ENCODE measurements around the gene ZNF444. TPM values are rescaled to one million over a fixed set of nuclear protein-coding genes. Genes with fewer than 3 reads are reported as not detected.

ZNF444 gene
- total and polyA plus RNA-seq, 4 donors: 27.8 to 55.5 (median 41.6) TPM

GRCh38 chr19:56130006-56130405, 11.1 kb upstream of the ZNF444 start:
- DNase-seq: peak; percentile 73 to 93 (median 90)
- H3K27ac ChIP-seq (ENCODE audit: low read depth in 1 of 2, low read length in 1 of 2): no peak overlapping the region
- no peak overlapping the region for H3K4me3 ChIP-seq
- 75 to 87% methylated on average over 7 of the region's 7 CpGs for WGBS, 2 donors
- H3K9me3 ChIP-seq (ENCODE audit: control insufficient read depth in 4 of 4, insufficient read depth in 3 of 4, low read length in 3 of 4): peaks cover 0 to 3% (median 0%) of the 10 kb centered on the region in 4 donors
- no peak for TF ChIP-seq CTCF (IDR thresholded peaks at IDR 0.05; ENCODE audit: control extremely low read depth, extremely low read depth)
- no peaks in the 10 kb centered on the region for H3K27me3 ChIP-seq (ENCODE audit: control insufficient read depth in 3 of 3, insufficient read depth in 3 of 3, low read length in 2 of 3)
- no peak for ATAC-seq (ENCODE audit: insufficient read depth, low FRiP score)
- no peaks in the 10 kb centered on the region for H3K36me3 ChIP-seq (ENCODE audit: control insufficient read depth in 4 of 4, insufficient read depth in 4 of 4, low read length in 4 of 4)
- peak overlapping the region in 1 of 2 donors; percentile 23 for H3K9ac ChIP-seq (ENCODE audit: insufficient read depth in 1 of 2, low read length in 2 of 2)
- peaks cover 0 to 35% (median 8%) of the 10 kb centered on the region in 5 donors for H3K4me1 ChIP-seq (ENCODE audit: control insufficient read depth in 5 of 5, insufficient read depth in 5 of 5, low read length in 5 of 5)

- Histone ChIP-seq H3K27me3 (ENCODE audit: control insufficient read depth in 3 of 3, insufficient read depth in 3 of 3, low read length in 2 of 3) (no peaks in the 10 kb centered on the region), H3K9ac (ENCODE audit: insufficient read depth in 1 of 2, low read length in 2 of 2) (no peak overlapping the region), H3K4me1 (ENCODE audit: control insufficient read depth in 5 of 5, insufficient read depth in 5 of 5, low read length in 5 of 5) (peaks cover 0 to 29% (median 6%) of the 10 kb centered on the region in 5 donors), H3K36me3 (ENCODE audit: control insufficient read depth in 4 of 4, insufficient read depth in 4 of 4, low read length in 4 of 4) (no peaks in the 10 kb centered on the region), H3K27ac (ENCODE audit: low read depth in 1 of 2, low read length in 1 of 2) (peak overlapping the region in 1 of 2 donors; percentile 77), H3K9me3 (ENCODE audit: control insufficient read depth in 4 of 4, insufficient read depth in 3 of 4, low read length in 3 of 4) (peaks cover 0 to 3% (median 0%) of the 10 kb centered on the region in 4 donors), H3K4me3 (no peak overlapping the region)
- DNase-seq (no peak), ATAC-seq (ENCODE audit: insufficient read depth, low FRiP score) (no peak)
- TF ChIP-seq CTCF (IDR thresholded peaks at IDR 0.05; ENCODE audit: control extremely low read depth, extremely low read depth): no peak
- WGBS, 2 donors: 47 to 63% methylated on average over 8 of the region's 8 CpGs
These were observed 9.4 kb upstream of the ZNF444 start for GRCh38 chr19:56131651-56132050.

- Histone ChIP-seq H3K4me1 (ENCODE audit: control insufficient read depth in 5 of 5, insufficient read depth in 5 of 5, low read length in 5 of 5) (peaks cover 0 to 29% (median 6%) of the 10 kb centered on the region in 5 donors), H3K27ac (ENCODE audit: low read depth in 1 of 2, low read length in 1 of 2) (peak overlapping the region in 1 of 2 donors; percentile 77), H3K36me3 (ENCODE audit: control insufficient read depth in 4 of 4, insufficient read depth in 4 of 4, low read length in 4 of 4) (no peaks in the 10 kb centered on the region), H3K9me3 (ENCODE audit: control insufficient read depth in 4 of 4, insufficient read depth in 3 of 4, low read length in 3 of 4) (no peaks in the 10 kb centered on the region), H3K9ac (ENCODE audit: insufficient read depth in 1 of 2, low read length in 2 of 2) (peak overlapping the region in 1 of 2 donors; percentile 72), H3K27me3 (ENCODE audit: control insufficient read depth in 3 of 3, insufficient read depth in 3 of 3, low read length in 2 of 3) (no peaks in the 10 kb centered on the region), H3K4me3 (no peak overlapping the region)
- peak; percentile 35 for ATAC-seq (ENCODE audit: insufficient read depth, low FRiP score)
- WGBS, 2 donors: 53 to 66% methylated on average over 14 of the region's 14 CpGs
- no peak for TF ChIP-seq CTCF (IDR thresholded peaks at IDR 0.05; ENCODE audit: control extremely low read depth, extremely low read depth)
- peak; percentile 71 to 87 (median 85) for DNase-seq
These were observed 8.7 kb upstream of the ZNF444 start for GRCh38 chr19:56132316-56132822.
